ENCODE results near the gene CYTH1.

GRCh38 chr17:78805301-78805700 lies 23.2 kb upstream of the CYTH1 start:
- TF ChIP-seq CTCF (conservative IDR thresholded peaks at IDR 0.05 in 1 of 2, IDR thresholded peaks at IDR 0.05 in 1 of 2; ENCODE audit: extremely low read depth in 1 of 2, insufficient read depth in 1 of 2, low read depth in 1 of 2, low read length in 2 of 2) (no peak), EZH2 (IDR thresholded peaks at IDR 0.05; ENCODE audit: borderline replicate concordance, low read length) (no peak)
